ENCODE data around the gene IKZF2. TPM values are rescaled to one million over a fixed set of nuclear protein-coding genes. Genes with fewer than 3 reads are reported as not detected.

The IKZF2 gene
- total RNA-seq, 1 experiment from 2014 or later, result 3.0 TPM

DNA sequence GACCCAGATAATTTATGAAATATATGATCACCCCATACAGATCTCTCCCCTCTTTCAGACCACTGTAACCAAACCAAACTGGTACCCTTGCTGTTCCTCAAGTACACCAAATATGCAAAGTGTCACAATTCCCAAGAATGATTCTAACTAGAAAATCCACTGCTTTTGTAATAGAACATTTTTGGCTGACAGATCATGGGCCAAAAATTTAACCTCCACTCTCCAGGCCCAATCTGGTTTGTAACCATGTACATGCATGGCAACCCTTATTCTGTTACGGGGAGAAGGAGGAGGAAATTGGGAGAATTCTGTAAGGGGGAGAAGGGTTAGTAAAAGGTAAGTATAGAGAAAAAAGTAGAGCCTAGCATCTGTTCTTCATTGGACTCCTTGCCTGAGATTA is 62.0 kb downstream of the IKZF2 start:
- Histone ChIP-seq H2BK5ac (ENCODE audit: insufficient read length, low read length) (no peak overlapping the region), H4K20me1 (ENCODE audit: control insufficient read depth, insufficient read depth, insufficient read length) (no peaks in the 10 kb centered on the region), H4K8ac (replicated peaks; ENCODE audit: insufficient read length, low read depth, low read length) (no peak overlapping the region), H3K23ac (ENCODE audit: insufficient read length, low read depth, low read length) (no peak overlapping the region), H3K9ac (ENCODE audit: extremely low read depth, insufficient read length, low read length) (no peak overlapping the region), H3K23me2 (ENCODE audit: insufficient read length, low read depth, low read length, poor library complexity, severe bottlenecking) (no peaks in the 10 kb centered on the region), H3K9me3 (ENCODE audit: control insufficient read depth, low read depth, low read length) (no peaks in the 10 kb centered on the region), H2BK15ac (ENCODE audit: low read depth, low read length) (no peak overlapping the region), H2BK20ac (ENCODE audit: low read depth, low read length, poor library complexity, severe bottlenecking) (no peak overlapping the region), H2AFZ (ENCODE audit: low read length) (no peak overlapping the region), H4K91ac (ENCODE audit: insufficient read length, low read depth, low read length) (no peak overlapping the region), H3K27ac (ENCODE audit: insufficient read length, low read depth, low read length) (no peak overlapping the region), H3T11ph (ENCODE audit: low read length) (no peak overlapping the region), H3K79me2 (ENCODE audit: insufficient read depth, low read length) (no peaks in the 10 kb centered on the region), H2BK12ac (ENCODE audit: insufficient read length, low read depth, low read length) (no peak overlapping the region), H3K56ac (ENCODE audit: insufficient read length, low read depth, low read length) (no peak overlapping the region), H3K79me1 (ENCODE audit: insufficient read depth, low read depth, low read length, poor library complexity, severe bottlenecking) (no peaks in the 10 kb centered on the region), H3K4ac (ENCODE audit: low read depth, low read length) (no peak overlapping the region), H3K4me2 (ENCODE audit: insufficient read depth, insufficient read length, low read length) (no peak overlapping the region), H4K5ac (ENCODE audit: insufficient read length, low read depth, low read length) (no peak overlapping the region), H3K4me1 (ENCODE audit: insufficient read depth, low read length) (no peaks in the 10 kb centered on the region; the same call in 1 of the 2 replicates), H3K18ac (ENCODE audit: insufficient read length, low read depth, low read length) (no peak overlapping the region), H2AK5ac (ENCODE audit: insufficient read length, low read length) (no peak overlapping the region), H3K14ac (ENCODE audit: insufficient read depth, low read length) (no peak overlapping the region), H3K27me3 (ENCODE audit: insufficient read depth, low read length) (no peaks in the 10 kb centered on the region), H2BK120ac (ENCODE audit: low read depth, low read length, poor library complexity, severe bottlenecking) (no peak overlapping the region)
- no CpG with 5 or more reads among the region's 1 CpG for WGBS (ENCODE audit: extremely low coverage, insufficient read length, low lambda C conversion rate)
- DNase-seq, result no peak
- TF ChIP-seq, protein P1, sequence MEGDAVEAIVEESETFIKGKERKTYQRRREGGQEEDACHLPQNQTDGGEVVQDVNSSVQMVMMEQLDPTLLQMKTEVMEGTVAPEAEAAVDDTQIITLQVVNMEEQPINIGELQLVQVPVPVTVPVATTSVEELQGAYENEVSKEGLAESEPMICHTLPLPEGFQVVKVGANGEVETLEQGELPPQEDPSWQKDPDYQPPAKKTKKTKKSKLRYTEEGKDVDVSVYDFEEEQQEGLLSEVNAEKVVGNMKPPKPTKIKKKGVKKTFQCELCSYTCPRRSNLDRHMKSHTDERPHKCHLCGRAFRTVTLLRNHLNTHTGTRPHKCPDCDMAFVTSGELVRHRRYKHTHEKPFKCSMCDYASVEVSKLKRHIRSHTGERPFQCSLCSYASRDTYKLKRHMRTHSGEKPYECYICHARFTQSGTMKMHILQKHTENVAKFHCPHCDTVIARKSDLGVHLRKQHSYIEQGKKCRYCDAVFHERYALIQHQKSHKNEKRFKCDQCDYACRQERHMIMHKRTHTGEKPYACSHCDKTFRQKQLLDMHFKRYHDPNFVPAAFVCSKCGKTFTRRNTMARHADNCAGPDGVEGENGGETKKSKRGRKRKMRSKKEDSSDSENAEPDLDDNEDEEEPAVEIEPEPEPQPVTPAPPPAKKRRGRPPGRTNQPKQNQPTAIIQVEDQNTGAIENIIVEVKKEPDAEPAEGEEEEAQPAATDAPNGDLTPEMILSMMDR (conservative IDR thresholded peaks at IDR 0.05), result no peak
- Mint-ChIP-seq H3K27ac (peak overlapping the region in 1 of 3 experiments; percentile 4; a peak in 2 of 7 replicates), H3K4me3 (no peak overlapping the region), H3K27me3 (ENCODE audit: low read depth) (no peaks in the 10 kb centered on the region), H3K4me1 (peaks cover 16 to 17% of the 10 kb centered on the region in 2 experiments), H3K9me3 (no peaks in the 10 kb centered on the region), H3K36me3 (ENCODE audit: insufficient read depth in 1 of 3, low read depth in 3 of 3) (no peaks in the 10 kb centered on the region)
